ENCODE results near the gene ARID3C.

DNA sequence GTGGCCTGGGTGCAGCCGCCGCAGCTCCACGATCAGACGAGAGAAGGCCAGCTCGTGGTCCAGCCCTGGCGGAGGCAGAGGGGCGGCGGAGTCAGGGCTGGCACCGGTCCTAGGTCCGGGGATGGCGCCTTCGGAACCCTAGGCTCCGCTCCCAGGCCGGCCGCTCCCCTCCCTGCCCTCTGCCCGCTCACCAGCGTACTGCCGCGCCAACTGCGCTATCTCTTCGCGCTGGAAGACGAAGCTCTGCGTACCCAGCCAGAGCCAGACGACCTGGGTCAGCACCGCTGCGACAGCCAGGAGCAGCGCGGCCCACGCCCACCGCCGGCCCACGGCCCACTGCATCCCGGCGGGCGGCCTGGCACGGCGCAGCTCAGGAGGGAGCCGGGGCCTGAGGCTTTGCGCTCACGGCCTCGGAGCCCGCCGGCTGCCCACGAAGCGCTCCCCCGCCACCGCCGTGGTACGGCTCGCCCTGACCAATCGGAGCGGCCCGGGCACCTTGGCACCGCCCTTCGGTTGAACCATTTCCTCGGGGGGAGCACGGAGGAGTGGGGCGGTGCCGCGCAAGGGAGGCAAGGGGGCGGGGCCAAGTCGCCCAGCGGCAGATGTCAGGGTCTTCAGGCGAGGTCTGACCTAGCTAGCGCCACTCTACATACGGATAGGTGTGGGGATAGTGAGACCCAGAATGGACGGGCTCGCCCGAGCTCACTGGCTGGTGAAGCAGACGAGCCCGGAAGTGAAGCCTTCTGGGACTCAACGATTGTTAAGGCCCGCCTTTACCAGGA lies 8.7 kb upstream of the ARID3C start, which contains the start of gene SIGMAR1:
- TF ChIP-seq CTCF (IDR thresholded peaks at IDR 0.05) (peak in 3 of 4 experiments; percentile 18 to 23 (median 22)), POLR2AphosphoS5 (IDR thresholded peaks at IDR 0.05) (peak; percentile 77), POLR2A (IDR thresholded peaks at IDR 0.05) (peak; percentile 78 to 85), EP300 (IDR thresholded peaks at IDR 0.05) (no peak)

Data from gastroesophageal sphincter (tissue), 3 donors.